GM10847 (cell line): ENCODE data around the gene SDHAF4.

ENCODE experiments used
- POLR2A ChIP-seq: IDR thresholded peaks from 2 replicates; pipeline ENCODE4 v1.6.1; 2011; ENCODE audit not compliant: insufficient read length; ENCODE audit errors: extremely low read depth

The SDHAF4 gene

DNA sequence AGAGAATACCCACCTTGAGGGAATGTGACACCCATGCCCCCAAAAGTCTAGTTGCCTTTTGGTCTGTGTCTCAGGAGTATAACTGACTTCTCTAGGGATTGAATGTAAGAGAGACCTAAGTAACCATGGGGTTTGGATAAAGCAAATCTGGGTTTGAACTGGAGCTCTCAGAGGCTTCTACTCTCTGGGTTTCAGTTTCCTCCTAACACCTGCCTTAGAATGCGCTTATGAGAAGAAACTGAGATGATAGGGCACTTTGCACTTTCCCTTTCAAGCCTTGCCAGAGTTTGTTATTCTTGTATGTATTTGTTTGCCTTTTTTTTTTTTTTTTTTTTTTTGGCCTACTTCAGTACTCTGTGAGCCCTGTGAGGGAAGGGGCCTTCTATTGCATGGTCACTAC lies 19.4 kb downstream of the SDHAF4 start:
- TF ChIP-seq POLR2A = no peak

GRCh38 chr6:70590400-70590799 lies 23.7 kb downstream of the SDHAF4 start:
- no peak for TF ChIP-seq POLR2A

GRCh38 chr6:70592391-70593117 lies 25.8 kb downstream of the SDHAF4 start:
- no peak for TF ChIP-seq POLR2A

DNA sequence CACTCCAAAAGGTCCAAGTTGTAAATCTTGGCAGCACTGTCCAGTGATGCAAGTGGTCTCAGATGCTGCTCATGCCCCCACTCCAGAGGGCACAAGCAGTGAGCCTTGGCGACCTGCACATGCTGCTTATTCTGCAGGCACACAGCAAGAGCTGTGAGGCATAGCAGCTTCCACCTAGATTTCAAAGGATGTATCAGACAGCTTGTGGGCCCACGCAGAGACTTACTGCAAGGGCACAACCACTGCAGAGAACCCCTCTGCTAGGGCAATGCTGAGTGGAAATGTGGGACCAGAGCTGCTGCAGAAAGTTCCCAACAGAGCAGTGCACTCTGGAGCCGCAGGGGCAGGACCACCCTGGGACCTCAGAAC lies 26.4 kb downstream of the SDHAF4 start:
- TF ChIP-seq POLR2A = no peak

- TF ChIP-seq POLR2A = no peak
Observed at GRCh38 chr6:70599187-70599586, 32.5 kb downstream of the SDHAF4 start.

DNA sequence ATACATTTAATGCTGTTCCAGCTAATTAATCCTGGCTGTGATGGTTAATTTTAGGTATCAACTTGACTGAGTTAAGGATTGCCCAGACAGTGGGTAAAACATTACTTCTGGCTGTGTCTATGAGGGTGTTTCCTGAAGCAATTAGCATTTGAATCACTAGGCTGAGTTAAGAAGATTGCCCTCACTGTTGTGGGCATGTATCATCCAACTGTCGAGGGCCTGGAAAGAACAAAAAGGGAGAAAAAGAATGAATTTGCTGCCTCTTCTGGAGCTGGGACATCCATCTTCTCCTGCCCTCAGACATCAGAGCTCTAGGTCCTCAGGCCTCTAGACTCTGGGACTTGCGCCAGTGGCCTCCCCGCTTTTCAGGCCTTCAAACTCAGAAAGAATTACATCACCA lies 34.3 kb downstream of the SDHAF4 start:
- TF ChIP-seq POLR2A = no peak

GRCh38 chr6:70604254-70604653 lies 37.5 kb downstream of the SDHAF4 start:
- TF ChIP-seq POLR2A = no peak

DNA sequence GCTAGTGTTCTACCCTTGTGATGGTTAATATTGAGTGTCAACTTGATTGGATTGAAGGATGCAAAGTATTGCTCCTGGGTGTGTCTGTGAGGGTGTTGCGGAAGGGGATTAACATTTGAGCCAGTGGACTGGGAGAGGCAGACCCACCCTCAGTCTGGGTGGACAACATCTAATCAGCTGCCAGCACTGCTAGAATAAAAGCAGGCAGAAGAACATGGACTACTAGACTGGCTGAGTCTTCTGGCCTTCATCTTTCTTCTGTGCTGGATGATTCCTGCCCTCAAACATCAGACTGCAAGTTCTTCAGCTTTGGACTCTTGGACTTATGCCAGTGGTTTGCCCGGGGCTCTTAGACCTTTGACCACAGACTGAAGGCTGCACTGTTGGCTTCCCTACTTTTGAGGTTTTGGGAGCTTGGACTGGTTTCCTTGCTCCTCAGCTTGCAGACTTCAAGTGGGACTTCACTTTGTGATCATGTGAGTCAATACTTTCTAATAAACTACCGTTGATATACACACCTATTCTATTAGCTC lies 50.1 kb downstream of the SDHAF4 start:
- no peak for TF ChIP-seq POLR2A

DNA sequence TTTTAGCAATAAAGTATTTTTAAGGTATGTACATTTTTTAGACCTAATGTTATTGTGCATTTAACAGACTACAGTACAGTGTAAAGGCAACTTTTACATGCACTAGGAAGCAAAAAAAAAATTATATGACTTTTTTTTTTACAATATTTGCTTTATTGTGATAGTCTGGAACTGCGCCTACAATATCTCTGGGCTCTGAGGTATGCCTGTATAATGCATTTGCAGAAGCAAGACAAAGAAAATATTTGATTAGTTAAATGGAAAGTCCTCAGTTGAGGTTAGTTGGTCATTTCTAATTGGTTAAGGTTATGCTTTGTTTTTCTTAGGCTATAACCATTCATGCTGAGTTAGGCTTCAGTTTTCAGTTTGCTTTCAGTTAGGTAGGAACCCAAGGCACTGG lies 54.0 kb downstream of the SDHAF4 start:
- TF ChIP-seq POLR2A = no peak

DNA sequence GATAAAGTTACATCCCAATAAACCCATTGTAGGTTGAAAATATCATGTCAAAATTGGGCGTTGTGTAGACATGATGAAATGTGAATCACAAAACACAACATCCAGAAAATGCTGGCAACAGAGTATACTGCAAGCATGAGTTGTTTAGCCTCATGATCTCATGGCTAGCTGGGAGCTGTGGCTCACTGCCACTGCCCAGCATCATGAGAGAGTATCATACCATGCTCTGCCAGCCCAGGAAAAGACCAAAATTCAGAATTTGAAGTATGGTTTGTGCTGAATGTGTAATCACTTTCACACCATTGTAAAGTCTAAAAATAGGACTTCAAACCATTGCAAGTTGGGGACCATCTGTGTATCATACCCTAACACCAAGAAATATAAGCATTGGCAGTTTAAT lies 55.7 kb downstream of the SDHAF4 start:
- no peak for TF ChIP-seq POLR2A

GRCh38 chr6:70625436-70625835 lies 58.7 kb downstream of the SDHAF4 start:
- TF ChIP-seq POLR2A = no peak

DNA sequence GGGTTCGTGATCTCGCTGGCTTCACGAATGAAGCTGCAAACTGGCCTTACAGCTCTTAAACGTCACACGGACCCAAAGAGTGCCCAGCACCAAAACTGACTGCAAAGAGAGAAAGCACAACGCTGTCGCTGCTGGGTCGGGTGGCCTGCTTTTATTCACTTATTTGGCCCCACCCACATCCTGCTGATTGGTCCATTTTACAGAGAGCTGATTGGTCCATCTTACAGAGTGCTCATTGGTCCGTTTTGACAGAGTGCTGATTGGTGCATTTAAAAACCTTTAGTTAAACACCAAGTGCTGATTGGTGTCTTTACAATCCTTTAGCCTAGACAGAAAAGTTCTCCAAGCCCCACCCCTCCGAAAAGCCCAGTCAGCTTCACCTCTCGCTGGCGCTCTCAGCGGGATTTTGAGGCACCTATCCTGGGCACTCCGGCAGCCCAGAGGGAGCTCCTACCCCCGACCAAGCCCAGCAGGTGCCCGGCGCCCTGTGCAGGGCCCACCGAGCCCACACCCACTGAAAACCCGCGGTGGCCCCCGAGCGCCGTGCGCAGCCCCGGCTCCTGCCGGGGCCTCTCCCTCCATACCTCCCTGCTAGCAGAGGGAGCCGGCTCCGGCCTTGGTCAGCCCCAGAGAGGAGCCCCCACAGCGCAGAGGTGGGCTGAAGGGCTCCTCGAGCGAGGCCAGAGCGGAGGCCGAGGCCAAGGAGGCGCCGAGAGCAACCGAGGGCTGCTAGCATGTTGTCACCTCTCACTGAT lies 60.9 kb downstream of the SDHAF4 start:
- TF ChIP-seq POLR2A = no peak

DNA sequence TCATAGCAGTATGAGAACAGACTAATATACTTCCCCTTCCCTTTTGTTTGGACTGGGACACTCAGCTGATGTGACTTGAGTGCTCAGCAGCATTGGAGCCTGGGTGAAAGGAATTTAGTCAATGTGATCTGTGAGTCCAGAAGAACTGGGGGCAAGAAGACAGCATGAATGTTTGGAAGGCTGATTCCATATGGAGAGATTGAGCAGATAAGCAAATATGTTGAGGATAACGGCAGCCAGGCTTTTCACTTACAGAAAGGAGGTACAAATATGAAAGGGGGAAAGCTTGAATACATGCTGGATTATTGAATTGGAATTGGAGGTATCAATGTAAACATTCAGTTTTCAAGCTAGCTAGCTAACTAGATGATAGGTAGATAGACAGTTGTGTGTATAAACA lies 63.2 kb downstream of the SDHAF4 start:
- TF ChIP-seq POLR2A = no peak

DNA sequence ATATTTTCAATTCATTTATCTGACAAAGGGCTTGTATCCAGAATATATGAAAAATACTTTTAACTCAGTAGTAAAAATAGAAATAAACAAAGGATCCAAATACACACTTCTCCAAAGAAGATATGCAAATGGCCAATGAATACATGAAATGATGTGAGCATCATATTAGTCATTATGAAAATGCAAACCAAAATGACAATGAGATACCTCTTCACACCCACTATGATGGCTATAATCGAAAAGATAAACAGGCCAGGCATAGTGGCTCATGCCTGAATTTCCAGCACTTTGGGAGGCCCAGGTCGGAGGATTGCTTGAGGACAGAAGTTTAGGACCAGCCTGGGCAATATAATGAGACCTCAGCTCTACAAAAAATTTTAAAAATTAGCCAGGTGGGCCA lies 67.1 kb downstream of the SDHAF4 start:
- no peak for TF ChIP-seq POLR2A

DNA sequence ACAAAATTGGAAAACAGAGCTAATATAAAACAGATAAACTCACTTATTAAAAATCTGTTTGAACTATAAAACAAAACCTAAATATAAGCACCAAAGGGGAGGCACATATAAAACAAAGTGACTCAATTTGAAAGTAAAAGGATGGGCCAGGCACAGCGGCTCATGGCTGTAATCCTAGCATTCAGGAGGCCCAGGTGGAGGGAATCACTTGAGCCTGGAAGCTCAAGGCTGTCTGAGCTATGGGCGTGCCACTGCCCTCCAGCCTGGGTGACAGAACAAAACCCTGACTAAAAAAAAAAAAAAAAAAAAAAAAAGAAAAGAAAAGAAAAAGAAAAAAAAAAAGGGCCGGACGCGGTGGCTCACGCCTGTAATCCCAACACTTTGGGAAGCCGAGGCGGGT lies 69.9 kb downstream of the SDHAF4 start:
- no peak for TF ChIP-seq POLR2A

DNA sequence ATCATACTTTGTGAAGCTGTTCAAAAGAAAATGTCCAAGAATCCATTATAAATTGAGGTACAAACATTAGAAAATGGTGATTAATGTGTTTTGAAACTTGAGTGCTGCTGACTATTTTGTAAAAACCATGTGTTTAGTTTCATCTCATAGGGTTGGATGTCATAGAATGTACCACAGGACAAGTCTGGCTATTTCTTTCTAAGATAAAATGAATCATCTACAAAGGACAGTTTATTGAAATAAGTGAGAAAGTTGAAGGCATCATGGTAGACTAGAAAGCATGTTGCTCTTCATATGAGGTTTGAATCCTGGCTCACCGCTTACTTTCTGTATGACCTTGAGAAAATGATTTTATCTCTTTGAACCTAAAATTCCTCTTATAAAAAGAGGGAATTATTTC lies 71.7 kb downstream of the SDHAF4 start:
- TF ChIP-seq POLR2A = no peak
